GM12891 (cell line): Measurements from ENCODE around the gene SLC25A29.

ENCODE experiments used
- POLR2AphosphoS5 ChIP-seq: IDR thresholded peaks from 2 replicates; pipeline ENCODE4 v1.6.1; 2011; ENCODE audit warnings: low read depth, low read length, control low read depth
- POU2F2 ChIP-seq: IDR thresholded peaks from 2 replicates; pipeline ENCODE4 v1.6.1; 2011; ENCODE audit warnings: low read depth, mild to moderate bottlenecking, control low read depth, low read length, moderate library complexity
- TAF1 ChIP-seq: IDR thresholded peaks from 2 replicates; pipeline ENCODE4 v1.6.1; 2011; ENCODE audit warnings: low read depth, low read length, control low read depth

GRCh38 chr14:100317912-100318808, 11.9 kb upstream of the SLC25A29 start:
- TF ChIP-seq TAF1 (no peak), POU2F2 (no peak), POLR2AphosphoS5 (no peak)
